ENCODE measurements around the gene NFATC3. TPM values are rescaled to one million over a fixed set of nuclear protein-coding genes. Genes with fewer than 3 reads are reported as not detected.

The NFATC3 gene
- total and polyA plus RNA-seq, 2 of the 8 experiments (the other 6 are each of a cell fraction or from before 2014, with no cell fraction given): 17.6 to 34.5 TPM

DNA sequence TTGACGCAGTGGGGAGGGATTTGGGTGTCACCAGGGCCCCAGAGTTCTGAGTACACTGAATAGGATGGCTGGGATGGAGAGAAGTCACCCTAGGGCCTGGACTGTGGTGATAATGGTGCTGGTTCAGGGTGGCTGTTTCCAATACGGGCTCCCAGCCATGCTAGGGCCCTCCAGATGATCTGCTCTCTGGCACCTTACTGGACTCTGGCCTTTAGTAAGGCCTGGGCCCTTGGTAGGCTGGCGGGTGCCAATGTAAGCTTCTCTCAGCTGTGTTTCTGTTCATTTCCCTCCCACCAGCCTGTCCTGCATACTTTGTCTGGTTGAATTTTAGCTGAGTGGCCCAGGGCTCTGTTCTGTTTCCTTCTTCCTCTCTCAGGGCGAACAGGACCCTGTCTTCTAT is 162.8 kb downstream of the NFATC3 start:
- Histone ChIP-seq H3K9me3 (ENCODE audit: insufficient read depth in 2 of 2, low read depth in 1 of 2, low read length in 1 of 2) (no peaks in the 10 kb centered on the region), H2BK5ac (ENCODE audit: low read depth, low read length) (no peak overlapping the region; the same call in 1 of the 2 replicates), H3K79me2 (ENCODE audit: control insufficient read depth in 1 of 2, insufficient read depth in 2 of 2, low read length in 2 of 2) (no peaks in the 10 kb centered on the region), H3K9ac (replicated peaks in 1 of 4; ENCODE audit: extremely low read depth in 1 of 4, low read depth in 3 of 4, low read length in 3 of 4) (no peak overlapping the region), H2AK5ac (ENCODE audit: low read depth, low read length) (no peak overlapping the region), H2BK120ac (replicated peaks; ENCODE audit: low read depth, low read length) (no peak overlapping the region), H3K4me2 (ENCODE audit: insufficient read depth in 1 of 2, low read depth in 2 of 2, low read length in 2 of 2) (no peak overlapping the region), H4K20me1 (replicated peaks in 1 of 2; ENCODE audit: control insufficient read depth in 1 of 2, insufficient read depth in 2 of 2, low read length in 2 of 2) (no peaks in the 10 kb centered on the region), H3K4me1 (replicated peaks in 1 of 4; ENCODE audit: control insufficient read depth in 3 of 4, insufficient read depth in 4 of 4, low read length in 3 of 4) (peaks cover 0 to 5% (median 3%) of the 10 kb centered on the region in 4 experiments; a peak in 5 of 7 replicates), H4K8ac (ENCODE audit: extremely low read depth, insufficient read depth, low read length) (peak overlapping the region; percentile 57; the same call in 1 of the 2 replicates), H3K23me2 (ENCODE audit: low read depth, low read length) (peaks cover 13% of the 10 kb centered on the region; the same call in 1 of the 2 replicates), H3K27ac (ENCODE audit: low read depth, low read length) (no peak overlapping the region), H3K27me3 (replicated peaks in 1 of 4; ENCODE audit: control insufficient read depth in 3 of 4, extremely low read depth in 1 of 4, insufficient read depth in 3 of 4, low read length in 3 of 4) (peaks cover 0 to 8% (median 5%) of the 10 kb centered on the region in 4 experiments; a peak in 5 of 7 replicates), H3K23ac (ENCODE audit: insufficient read length) (no peak overlapping the region), H2AFZ (ENCODE audit: low read length) (no peak overlapping the region), H3K14ac (ENCODE audit: insufficient read length) (no peak overlapping the region), H3K18ac (ENCODE audit: extremely low read depth, low read length) (no peak overlapping the region), H3K56ac (replicated peaks; ENCODE audit: insufficient read length, low read depth, low read length) (no peak overlapping the region), H2BK12ac (ENCODE audit: low read depth, low read length) (no peak overlapping the region), H3K79me1 (ENCODE audit: low read depth, low read length) (peaks cover 2% of the 10 kb centered on the region; the same call in 1 of the 2 replicates), H3K4me3 (ENCODE audit: extremely low read depth in 1 of 4, insufficient read depth in 2 of 4, low read depth in 3 of 4, low read length in 4 of 4) (no peak overlapping the region), H2BK20ac (ENCODE audit: low read length) (no peak overlapping the region), H4K91ac (replicated peaks; ENCODE audit: insufficient read length, low read length) (no peak overlapping the region), H3K4ac (replicated peaks; ENCODE audit: insufficient read length, low read depth, low read length) (no peak overlapping the region), H2BK15ac (ENCODE audit: low read length) (no peak overlapping the region), H4K5ac (ENCODE audit: insufficient read length, low read depth, low read length) (no peak overlapping the region), H3K36me3 (ENCODE audit: control insufficient read depth in 2 of 4, insufficient read depth in 4 of 4, low read length in 3 of 4) (no peaks in the 10 kb centered on the region)
- WGBS, 2 experiments (ENCODE audit: extremely low coverage in 1 of 2, insufficient coverage in 1 of 2, insufficient read length in 1 of 2, insufficient replicate concordance in 2 of 2, low coverage in 1 of 2, low lambda C conversion rate in 2 of 2, missing lambda C conversion rate in 1 of 2): 88% methylated on average over 4 of the region's 4 CpGs; no CpG with 5 or more reads in 1 of the 2 experiments
- no peak for DNase-seq (ENCODE audit: low read depth in 1 of 2, low spot score in 2 of 2)
- ChIA-PET POLR2A (ENCODE audit: partially characterized antibody) (interaction anchor here (2.4 kb wide), 1 partner anchor 12 kb away, joined by 6 read pairs; the partner anchor contains the start of gene ESRP2), CTCF (ENCODE audit: partially characterized antibody) (interaction anchor here (1.1 to 6.2 kb wide), 3 partner anchors 7 to 54 kb away, joined by 4 to 108 read pairs (median 10); partner anchors contain the start of gene SLC7A6)
- FAIRE-seq: no peak
- TF ChIP-seq BCL11A (IDR thresholded peaks at IDR 0.05; ENCODE audit: low read depth in 2 of 2, low read length in 2 of 2): no peak
- no peak for TF ChIP-seq EP300 (IDR thresholded peaks at IDR 0.05; ENCODE audit: borderline replicate concordance in 1 of 2, low read depth in 2 of 2, low read length in 2 of 2)

Measured in H1 (cell line).